ENCODE data around the gene SMCHD1.
A peak's percentile ranks its signal among the peaks of the same experiment; 100 is the strongest.

The SMCHD1 gene

DNA sequence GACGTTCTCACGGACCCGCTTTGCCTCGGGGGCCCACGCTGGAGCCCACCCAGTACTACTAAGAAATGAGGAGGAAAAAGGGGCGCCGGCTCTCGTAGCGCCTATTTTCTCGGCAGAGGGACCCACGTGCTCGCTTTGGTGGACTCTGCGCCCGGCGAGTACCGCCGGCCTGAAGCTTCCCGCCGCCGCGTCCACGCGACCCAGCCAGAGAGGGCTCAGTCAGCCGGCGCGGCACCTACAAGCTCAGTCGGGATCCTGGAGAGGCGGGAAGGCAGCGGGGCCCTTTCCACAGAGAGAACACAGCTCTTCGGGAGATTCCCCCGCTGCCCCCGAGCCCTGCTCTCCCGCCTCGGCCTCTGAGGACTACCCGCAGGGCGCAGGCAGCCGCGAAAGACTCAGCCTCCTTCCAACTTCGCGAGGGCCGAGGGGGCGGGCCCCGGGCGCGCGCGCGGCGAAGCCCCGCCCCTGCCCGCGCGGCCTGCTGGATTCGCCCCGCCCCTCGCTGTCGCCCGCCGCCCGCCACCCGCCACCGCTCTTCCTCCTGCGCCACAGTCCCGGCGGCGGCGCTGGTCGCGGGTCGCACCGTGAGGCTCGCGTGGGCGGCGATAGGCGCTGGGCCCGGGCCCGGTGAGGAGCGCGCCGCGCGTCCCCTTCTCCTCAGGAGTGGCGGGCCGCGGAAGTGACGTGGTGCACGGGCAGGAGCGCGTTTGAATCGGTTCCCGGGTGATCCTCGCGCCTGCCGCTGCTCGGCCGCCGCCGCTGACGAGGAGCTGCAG is at the start of gene SMCHD1:
Gene SMCHD1 (plus strand): TSS at position 549 of the 776 bp plus-strand sequence. CDS start 350 bp downstream, outside the sequence.
- DNase-seq = peak; percentile 78

DNA sequence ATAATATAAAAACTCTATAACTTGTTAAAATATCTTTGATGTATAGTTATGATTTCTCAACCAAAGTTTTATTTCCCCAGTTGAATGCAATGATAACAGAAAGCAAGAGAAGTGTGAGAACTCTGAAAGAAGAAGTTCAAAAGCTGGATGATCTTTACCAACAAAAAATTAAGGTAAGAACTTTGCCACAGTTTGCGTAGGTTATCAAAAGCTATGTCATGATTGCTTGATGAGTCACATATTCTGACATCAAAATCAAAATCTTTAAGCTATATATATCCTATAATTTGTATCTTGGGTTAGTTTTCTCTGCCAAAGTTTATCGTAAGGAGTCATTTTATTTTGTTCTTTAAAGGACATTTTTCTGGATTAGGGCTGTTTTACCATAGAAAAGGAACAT is 49.2 kb upstream of the SMCHD1 start:
- no peak for DNase-seq

DNA sequence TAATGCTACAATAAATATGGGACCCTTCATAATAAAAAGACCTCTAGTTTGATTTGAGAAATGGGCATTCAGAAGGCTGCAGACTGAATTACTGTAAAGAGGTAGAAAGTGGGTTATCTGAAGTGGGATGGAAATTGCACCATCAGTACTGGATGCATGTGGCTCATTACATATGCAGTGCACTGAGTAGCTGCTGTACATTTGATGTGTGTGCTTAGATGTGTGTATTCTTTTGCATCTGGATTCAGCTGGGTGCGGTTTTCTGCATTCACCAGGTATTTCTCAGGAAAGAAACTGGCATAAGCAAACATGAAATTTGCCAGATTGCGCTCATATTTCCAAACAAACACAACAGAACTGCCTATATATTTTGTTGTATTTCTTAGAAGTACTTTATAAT is 45.9 kb upstream of the SMCHD1 start:
- no peak for DNase-seq

- no peak for DNase-seq
Observed at GRCh38 chr18:2610549-2610948, 45.0 kb upstream of the SMCHD1 start.

DNA sequence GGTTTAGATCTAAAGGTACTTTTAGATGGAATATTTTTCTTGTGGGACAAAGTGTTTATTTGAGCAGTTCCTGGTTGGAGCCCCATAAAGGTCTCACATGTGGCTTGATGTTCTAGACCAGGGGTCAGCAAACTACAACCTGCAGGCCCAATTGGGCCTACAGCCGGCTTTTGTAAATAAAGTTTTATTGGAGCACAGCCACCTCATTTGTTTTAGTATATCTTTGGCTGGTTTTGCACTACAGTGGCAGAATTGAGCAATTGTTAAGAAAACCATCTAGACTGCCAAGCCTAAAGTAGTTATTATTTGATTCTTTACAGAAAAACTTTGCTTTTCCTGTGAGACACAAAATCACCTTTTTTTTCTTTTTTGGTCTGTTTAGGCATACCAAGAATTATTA is 42.5 kb upstream of the SMCHD1 start:
- no peak for DNase-seq

GRCh38 chr18:2617401-2617998 is 38.0 kb upstream of the SMCHD1 start:
- no peak for DNase-seq

- peak; percentile 50 for DNase-seq
Observed at GRCh38 chr18:2618009-2618408, 37.5 kb upstream of the SMCHD1 start.

GRCh38 chr18:2625217-2625616 is 30.3 kb upstream of the SMCHD1 start:
- no peak for DNase-seq

GRCh38 chr18:2627821-2628276 is 27.7 kb upstream of the SMCHD1 start:
- peak; percentile 23 for DNase-seq

DNA sequence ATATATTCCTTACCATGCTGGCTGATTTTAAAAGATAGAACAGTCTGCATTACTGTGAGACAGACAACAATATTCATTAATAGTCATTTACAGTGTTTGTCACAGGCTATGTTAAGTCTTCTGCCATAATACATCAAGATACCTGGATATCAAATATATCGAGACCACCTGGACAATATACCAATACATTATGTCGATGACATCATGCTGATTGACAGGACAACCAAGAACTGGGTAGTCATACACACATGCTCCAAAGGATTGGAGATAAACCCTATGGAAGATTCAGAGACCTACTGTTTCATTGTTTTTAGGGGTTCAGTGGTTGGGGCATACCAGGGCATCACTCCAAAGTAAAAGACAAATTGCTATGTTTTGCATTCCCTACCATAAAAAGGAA is 26.5 kb upstream of the SMCHD1 start:
- no peak for DNase-seq

- DNase-seq = no peak
Observed at GRCh38 chr18:2635586-2635985, 19.9 kb upstream of the SMCHD1 start.

GRCh38 chr18:2636126-2636631 is 19.3 kb upstream of the SMCHD1 start:
- no peak for DNase-seq

- no peak for DNase-seq
Observed at GRCh38 chr18:2641638-2642037, 13.9 kb upstream of the SMCHD1 start.

DNA sequence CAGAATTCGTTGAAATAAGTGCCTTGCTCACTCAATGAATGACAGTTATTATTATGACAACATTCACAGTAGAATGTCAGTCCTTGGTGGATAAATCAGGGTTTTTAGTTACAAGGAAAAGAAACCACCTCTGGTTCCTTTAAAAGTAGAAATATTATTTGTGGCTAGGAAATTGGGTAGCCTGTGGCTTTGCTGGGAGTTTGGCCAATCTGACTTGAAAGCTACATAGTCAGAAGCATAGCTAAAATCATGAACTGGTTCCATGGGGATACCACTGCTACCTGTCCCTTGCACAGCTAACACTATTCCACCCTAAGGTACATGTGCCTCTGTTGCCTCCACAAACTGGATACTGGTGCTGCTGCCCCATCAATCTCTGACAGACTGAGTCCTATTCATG is 12.8 kb upstream of the SMCHD1 start:
- no peak for DNase-seq

- no peak for DNase-seq
Observed at GRCh38 chr18:2644535-2644934, 11.0 kb upstream of the SMCHD1 start.

DNA sequence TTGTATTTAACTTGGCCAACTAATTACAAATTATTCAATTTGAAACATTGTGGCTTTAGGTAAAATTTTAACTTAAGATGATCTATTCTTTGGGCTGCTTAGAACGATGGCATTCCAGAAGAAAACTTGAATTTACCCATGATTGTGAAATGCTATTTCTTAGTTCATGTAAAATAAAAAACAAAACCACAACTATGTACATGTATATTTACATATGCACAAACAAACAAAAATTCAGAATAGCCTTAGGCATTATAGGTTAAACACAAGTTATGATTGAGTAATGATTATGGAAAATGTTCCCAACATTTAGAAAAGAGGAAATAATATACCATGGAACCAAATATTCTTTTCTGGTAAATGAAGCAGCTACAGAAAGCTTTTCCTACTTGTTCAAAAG is 3.5 kb upstream of the SMCHD1 start:
- no peak for DNase-seq

DNA sequence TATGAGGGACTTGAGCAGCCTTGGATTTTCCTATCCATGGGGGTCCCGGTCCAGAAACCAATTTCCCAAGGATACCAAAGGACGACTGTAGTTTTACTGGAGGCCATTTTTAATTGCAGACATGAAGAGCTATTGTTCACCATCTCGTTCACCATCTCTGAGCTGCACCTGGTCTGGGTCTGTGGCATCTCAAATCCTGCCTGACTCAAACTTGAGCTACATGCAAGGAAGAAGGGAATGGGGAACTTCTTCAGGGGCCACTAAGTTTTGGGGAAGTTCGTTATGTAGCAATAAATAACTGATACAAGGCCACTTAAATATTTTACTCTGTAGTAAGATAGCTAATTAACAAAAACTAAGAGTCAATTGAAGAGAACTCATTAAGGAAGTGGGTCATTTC is 2.1 kb upstream of the SMCHD1 start:
- no peak for DNase-seq

DNA sequence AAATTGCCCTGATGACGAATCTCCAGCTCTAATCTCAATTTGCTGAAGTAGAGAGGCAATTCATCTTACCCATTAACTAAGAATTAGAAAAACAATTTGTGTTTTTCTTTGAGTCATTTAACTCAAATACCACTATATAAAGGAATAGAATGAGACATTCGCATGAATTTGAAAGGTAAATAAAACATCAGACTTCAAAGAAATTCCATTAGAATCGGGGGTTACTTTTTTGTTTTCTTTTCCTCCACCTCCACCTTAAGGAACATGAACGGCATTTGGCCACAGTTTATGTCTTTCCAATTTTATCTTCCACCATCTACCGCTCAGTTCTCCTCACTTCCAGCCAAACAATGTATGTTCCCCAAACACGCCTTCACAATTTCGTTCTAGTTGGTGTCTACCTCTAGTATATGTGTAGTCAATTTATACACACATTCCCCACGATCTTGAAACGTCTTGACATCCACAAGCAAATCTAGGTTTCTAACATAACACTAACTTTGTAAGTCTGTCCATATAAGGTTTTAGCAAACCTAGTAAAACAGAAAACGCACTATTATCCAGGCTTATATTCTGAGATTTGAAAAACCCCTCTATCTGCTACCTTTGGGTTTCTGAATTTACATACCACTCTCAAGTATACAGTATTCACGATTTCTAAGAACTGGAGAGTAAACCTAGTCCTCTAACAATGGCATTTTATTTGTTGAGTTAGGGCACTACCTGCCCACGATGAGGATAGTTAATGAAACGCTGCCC is 1.2 kb upstream of the SMCHD1 start:
- DNase-seq = no peak

DNA sequence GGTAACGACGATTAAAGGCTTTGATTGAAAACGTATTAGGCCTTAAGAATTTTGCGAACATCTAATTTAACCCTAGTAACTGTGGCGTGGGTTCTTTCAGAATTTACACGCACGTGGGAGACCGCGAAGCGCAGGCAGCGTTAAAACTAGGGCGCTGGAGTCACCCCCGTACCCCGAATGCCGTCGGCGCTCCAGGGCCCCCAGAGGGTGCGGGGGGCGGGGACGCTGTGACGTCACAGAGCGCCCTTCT is 673 bp upstream of the SMCHD1 start:
- DNase-seq = no peak

DNA sequence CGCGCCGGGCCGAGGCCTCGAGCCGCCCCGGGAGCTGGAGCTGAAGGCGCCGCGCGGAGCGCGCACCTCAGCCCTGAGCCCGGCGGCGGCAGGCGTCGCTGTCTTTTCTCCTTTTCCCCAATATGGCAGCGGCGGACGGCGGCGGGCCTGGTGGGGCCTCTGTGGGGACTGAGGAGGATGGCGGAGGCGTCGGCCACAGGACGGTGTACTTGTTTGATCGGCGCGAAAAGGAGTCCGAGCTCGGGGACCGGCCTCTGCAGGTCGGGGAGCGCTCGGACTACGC is 369 bp downstream of the SMCHD1 start:
- no peak for DNase-seq

GRCh38 chr18:2656237-2656980 is 883 bp downstream of the SMCHD1 start:
- DNase-seq = peak; percentile 23

DNA sequence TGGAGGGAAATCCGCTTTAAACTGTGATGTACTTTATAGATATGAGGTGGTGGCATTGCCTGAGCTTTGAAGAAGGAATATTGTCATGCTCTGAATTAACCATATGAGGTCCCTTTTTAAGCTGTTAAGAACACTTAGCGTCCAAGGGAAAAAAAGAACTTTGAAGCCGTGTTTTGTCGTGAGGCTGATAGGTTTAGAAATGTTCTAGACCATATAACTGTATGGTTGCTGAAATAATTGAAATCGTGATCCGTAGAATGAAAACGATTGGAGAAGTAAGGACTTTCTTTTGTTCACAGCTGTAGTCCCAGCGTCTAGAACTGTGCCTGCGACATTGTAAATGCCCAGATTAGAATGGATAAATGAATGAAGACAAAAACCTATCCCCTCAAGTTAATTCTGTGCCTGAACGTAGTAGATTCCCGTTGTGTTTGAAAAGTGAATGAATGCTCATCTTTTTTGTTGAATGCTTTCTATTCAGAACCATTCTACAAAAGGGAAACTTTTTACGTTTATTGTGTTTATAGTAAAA is 1.5 kb downstream of the SMCHD1 start:
- DNase-seq = no peak

GRCh38 chr18:2657788-2658458 is 2.4 kb downstream of the SMCHD1 start:
- DNase-seq = peak; percentile 68

Measured in fibroblast of skin of right quadriceps (primary cell).